Peyer's patch (tissue), 4 donors: ENCODE measurements around the gene GALNS.

Source experiments
- CTCF ChIP-seq, 6 experiments: fragments of 450-650 bp in 4 of 6; fragments of 200-600 bp in 2 of 6; sonication (generic) in 1 of 6; IDR thresholded peaks; one replicate each; pipeline ENCODE4 v1.5.1; 2017 to 2019; ENCODE audit warnings: antibody characterized with exemption in 6 of 6, mild to moderate bottlenecking in 3 of 6, moderate library complexity in 1 of 6
- POLR2A ChIP-seq, 2 donors: fragments of 450-650 bp; IDR thresholded peaks; one replicate each; pipeline ENCODE4 v1.5.1; 2017; ENCODE audit warnings: antibody characterized with exemption in 2 of 2, mild to moderate bottlenecking in 2 of 2, moderate library complexity in 2 of 2

- TF ChIP-seq CTCF (IDR thresholded peaks at IDR 0.05): no peak
- TF ChIP-seq POLR2A (IDR thresholded peaks at IDR 0.05): no peak
Measured at GRCh38 chr16:88904676-88905365, 48.1 kb upstream of the GALNS start.
